Liver (tissue), 3 donors: ENCODE measurements around the gene BOD1L1.

Experiments
- CTCF ChIP-seq: fragments of 150-350 bp; IDR thresholded peaks from 2 replicates; pipeline ENCODE4 v1.5.1; 2017; ENCODE audit warnings: improper control_type of control experiment, low read depth, low read length; ENCODE audit not compliant: missing input control
- EGR1 ChIP-seq, 2 donors: IDR thresholded peaks; 2 replicates each; pipeline ENCODE4 v1.6.1; 2016 to 2018; ENCODE audit warnings: antibody characterized with exemption in 2 of 2, low read depth in 2 of 2
- GABPA ChIP-seq, 2 donors: IDR thresholded peaks in 1 of 2; conservative IDR thresholded peaks in 1 of 2; 2 replicates each; pipeline ENCODE4 v1.6.1; 2016; ENCODE audit warnings: antibody characterized with exemption in 2 of 2, mild to moderate bottlenecking in 1 of 2, moderate library complexity in 1 of 2
- JUND ChIP-seq, 2 donors: IDR thresholded peaks; 2 replicates each; pipeline ENCODE4 v1.6.1; 2016; ENCODE audit warnings: antibody characterized with exemption in 2 of 2
- MAX ChIP-seq: IDR thresholded peaks from 2 replicates; pipeline ENCODE4 v1.6.1; 2016; ENCODE audit warnings: antibody characterized with exemption
- NR2F2 ChIP-seq: IDR thresholded peaks from 2 replicates; pipeline ENCODE4 v1.6.1; 2016; ENCODE audit warnings: antibody characterized with exemption
- RAD21 ChIP-seq, 2 donors: IDR thresholded peaks; 2 replicates each; pipeline ENCODE4 v1.6.1; 2016; ENCODE audit warnings: antibody characterized with exemption in 2 of 2, mild to moderate bottlenecking in 2 of 2
- REST ChIP-seq: IDR thresholded peaks from 2 replicates; pipeline ENCODE4 v1.6.1; 2016; ENCODE audit warnings: antibody characterized with exemption, mild to moderate bottlenecking
- RXRA ChIP-seq, 2 donors: IDR thresholded peaks; 2 replicates each; pipeline ENCODE4 v1.6.1; 2017 to 2018; ENCODE audit warnings: antibody characterized with exemption in 2 of 2, mild to moderate bottlenecking in 1 of 2
- SP1 ChIP-seq: IDR thresholded peaks from 2 replicates; pipeline ENCODE4 v1.6.1; 2018; ENCODE audit warnings: antibody characterized with exemption, mild to moderate bottlenecking
- TAF1 ChIP-seq: conservative IDR thresholded peaks from 2 replicates; pipeline ENCODE4 v1.6.1; 2016; ENCODE audit warnings: antibody characterized with exemption, mild to moderate bottlenecking
- YY1 ChIP-seq: IDR thresholded peaks from 2 replicates; pipeline ENCODE4 v1.6.1; 2016; ENCODE audit warnings: antibody characterized with exemption, mild to moderate bottlenecking
- ZBTB33 ChIP-seq: IDR thresholded peaks from 2 replicates; pipeline ENCODE4 v1.6.1; 2016; ENCODE audit warnings: antibody characterized with exemption
- donor health status: healthy.
- donor health status: healthy.

GRCh38 chr4:13528821-13529127 lies 98.8 kb downstream of the BOD1L1 start:
- TF ChIP-seq CTCF (no peak), YY1 (no peak), RAD21 (IDR thresholded peaks at IDR 0.05) (no peak), JUND (IDR thresholded peaks at IDR 0.05) (no peak), MAX (no peak), GABPA (IDR thresholded peaks at IDR 0.05 in 1 of 2, conservative IDR thresholded peaks at IDR 0.05 in 1 of 2) (no peak), ZBTB33 (no peak), EGR1 (IDR thresholded peaks at IDR 0.05; ENCODE audit: low read depth in 2 of 2) (no peak), RXRA (IDR thresholded peaks at IDR 0.05) (no peak), REST (no peak), SP1 (no peak), NR2F2 (no peak), TAF1 (no peak)
